GM12801 (cell line): Measurements from ENCODE around the gene PLIN4.

Experiments
- CTCF ChIP-seq: IDR thresholded peaks from one replicate; pipeline ENCODE4 v1.5.1; 2011; ENCODE audit warnings: control low read depth; ENCODE audit not compliant: insufficient read length; ENCODE audit errors: extremely low read depth

The PLIN4 gene

GRCh38 chr19:4539693-4540581 is 21.7 kb upstream of the PLIN4 start, which contains the start of gene LRG1:
Gene LRG1 (minus strand): TSS chr19:4540036. CDS start chr19:4540013, 23 bp downstream.
- TF ChIP-seq CTCF: no peak

DNA sequence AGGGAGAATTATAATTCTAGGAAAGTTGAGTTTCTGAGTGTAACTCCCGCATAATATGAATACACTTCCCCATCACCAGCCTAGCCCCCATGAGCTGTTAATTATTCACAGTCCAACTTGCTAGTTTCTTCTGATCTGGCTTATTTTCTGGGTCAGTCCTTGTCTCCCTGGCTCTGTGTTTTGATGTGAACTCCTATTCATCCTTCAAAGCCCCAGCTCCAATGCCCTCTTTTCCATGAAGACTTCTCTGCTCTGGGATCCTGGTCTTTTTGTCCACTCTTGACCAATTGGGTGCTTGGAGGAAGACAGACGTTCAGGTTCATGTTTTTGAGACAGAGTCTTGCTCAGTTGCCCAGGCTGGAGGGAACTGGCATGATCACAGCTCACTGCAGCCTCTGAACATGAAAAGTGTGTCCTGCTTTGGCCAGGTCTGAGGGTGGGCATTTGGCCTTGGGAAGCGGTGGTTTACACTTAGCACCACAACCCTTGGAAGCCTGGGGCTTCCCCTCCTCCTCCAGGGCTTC is 20.9 kb upstream of the PLIN4 start:
- TF ChIP-seq CTCF: no peak

- no peak for TF ChIP-seq CTCF
Measured at GRCh38 chr19:4538601-4538954, 20.3 kb upstream of the PLIN4 start.

DNA sequence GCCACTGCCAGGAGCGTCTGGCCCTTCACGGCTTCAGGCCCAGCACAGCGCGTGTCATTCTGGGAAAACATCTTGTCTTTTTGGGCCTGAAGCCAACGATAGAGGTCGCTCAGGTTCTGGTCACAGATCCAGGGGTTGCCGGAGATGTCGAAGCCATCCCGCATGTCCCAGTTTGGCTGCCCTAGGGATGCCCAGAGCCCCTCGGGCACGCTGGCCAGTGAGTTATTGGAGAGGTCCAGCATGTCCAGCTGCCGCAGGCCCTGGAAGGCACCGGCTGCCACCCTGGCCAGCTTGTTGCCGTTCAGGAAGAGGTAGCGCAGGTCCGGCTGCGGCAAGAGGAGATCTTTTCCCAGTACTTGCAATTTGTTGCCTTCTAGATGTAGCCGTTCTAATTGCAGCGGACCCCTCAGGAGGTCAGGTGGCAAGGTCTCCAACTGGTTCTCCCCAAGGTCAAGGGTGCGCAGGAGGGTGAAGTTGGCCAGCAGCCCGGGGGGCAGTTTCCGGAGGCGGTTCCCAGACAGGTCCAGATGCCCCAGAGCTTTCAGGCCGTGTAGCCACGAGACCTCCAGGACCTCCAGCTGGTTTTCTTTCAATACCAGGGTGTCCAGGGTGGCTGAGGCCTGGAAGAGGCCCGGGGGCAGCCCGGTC is 19.8 kb upstream of the PLIN4 start:
- TF ChIP-seq CTCF: no peak

GRCh38 chr19:4536798-4537197 is 18.5 kb upstream of the PLIN4 start:
- TF ChIP-seq CTCF: no peak

GRCh38 chr19:4534836-4535658 is 16.8 kb upstream of the PLIN4 start, which contains the start of gene PLIN5:
Gene PLIN5 (minus strand): TSS chr19:4535224. CDS start chr19:4534074, 1,150 bp downstream.
- TF ChIP-seq CTCF: no peak
